ENCODE results near the gene NCAN. TPM values are rescaled to one million over a fixed set of nuclear protein-coding genes. Genes with fewer than 3 reads are reported as not detected.

The NCAN gene
- total RNA-seq, 4 donors from 2014 or later = 0.19 to 0.31 TPM; not detected in 2

- Histone ChIP-seq H3K4me3 (no peak overlapping the region), H3K27me3 (no peaks in the 10 kb centered on the region), H3K27ac (no peak overlapping the region), H3K4me1 (no peaks in the 10 kb centered on the region), H3K36me3 (peaks cover 0 to 100% of the 10 kb centered on the region in 2 donors), H3K9me3 (no peaks in the 10 kb centered on the region)
- no peak for ATAC-seq
- 90% methylated on average over 4 of the region's 10 CpGs; no CpG with 5 or more reads in 1 of the 2 donors for WGBS, 2 donors (ENCODE audit: low coverage in 1 of 2)
- TF ChIP-seq EP300 (IDR thresholded peaks at IDR 0.05) (no peak), POLR2AphosphoS5 (IDR thresholded peaks at IDR 0.05) (no peak), POLR2A (IDR thresholded peaks at IDR 0.05) (no peak)
- TF ChIP-seq, protein P1, sequence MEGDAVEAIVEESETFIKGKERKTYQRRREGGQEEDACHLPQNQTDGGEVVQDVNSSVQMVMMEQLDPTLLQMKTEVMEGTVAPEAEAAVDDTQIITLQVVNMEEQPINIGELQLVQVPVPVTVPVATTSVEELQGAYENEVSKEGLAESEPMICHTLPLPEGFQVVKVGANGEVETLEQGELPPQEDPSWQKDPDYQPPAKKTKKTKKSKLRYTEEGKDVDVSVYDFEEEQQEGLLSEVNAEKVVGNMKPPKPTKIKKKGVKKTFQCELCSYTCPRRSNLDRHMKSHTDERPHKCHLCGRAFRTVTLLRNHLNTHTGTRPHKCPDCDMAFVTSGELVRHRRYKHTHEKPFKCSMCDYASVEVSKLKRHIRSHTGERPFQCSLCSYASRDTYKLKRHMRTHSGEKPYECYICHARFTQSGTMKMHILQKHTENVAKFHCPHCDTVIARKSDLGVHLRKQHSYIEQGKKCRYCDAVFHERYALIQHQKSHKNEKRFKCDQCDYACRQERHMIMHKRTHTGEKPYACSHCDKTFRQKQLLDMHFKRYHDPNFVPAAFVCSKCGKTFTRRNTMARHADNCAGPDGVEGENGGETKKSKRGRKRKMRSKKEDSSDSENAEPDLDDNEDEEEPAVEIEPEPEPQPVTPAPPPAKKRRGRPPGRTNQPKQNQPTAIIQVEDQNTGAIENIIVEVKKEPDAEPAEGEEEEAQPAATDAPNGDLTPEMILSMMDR (IDR thresholded peaks at IDR 0.05) = no peak
These were observed 73.9 kb downstream of the NCAN start for GRCh38 chr19:19285686-19286085.

DNA sequence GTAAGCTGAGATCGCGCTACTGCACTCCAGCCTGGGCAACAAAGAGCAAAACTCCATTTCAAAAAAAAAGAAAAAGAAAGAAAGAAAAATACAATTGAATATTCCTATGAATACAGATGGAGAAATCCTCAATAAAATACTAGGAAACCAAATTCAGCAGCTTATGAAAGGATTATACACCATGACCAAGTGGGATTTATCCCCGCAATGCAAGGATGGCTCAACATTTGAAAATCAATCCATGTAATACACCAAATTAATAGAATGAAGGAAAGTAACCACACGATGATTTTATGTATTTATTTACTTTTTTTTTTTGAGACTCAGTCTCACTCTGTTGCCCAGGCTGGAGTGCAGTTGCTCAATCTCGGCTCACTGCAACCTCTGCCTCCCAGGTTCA is 80.8 kb downstream of the NCAN start:
- Histone ChIP-seq H3K36me3 (peaks cover 0 to 96% of the 10 kb centered on the region in 2 donors), H3K4me3 (no peak overlapping the region), H3K27ac (no peak overlapping the region), H3K27me3 (no peaks in the 10 kb centered on the region), H3K9me3 (peaks cover 0 to 9% (median 0%) of the 10 kb centered on the region in 3 donors), H3K4me1 (no peaks in the 10 kb centered on the region)
- 98 to 100% methylated on average over 5 of the region's 5 CpGs for WGBS, 2 donors (ENCODE audit: low coverage in 1 of 2)
- ATAC-seq = no peak
- TF ChIP-seq POLR2AphosphoS5 (IDR thresholded peaks at IDR 0.05) = no peak
- TF ChIP-seq EP300 (IDR thresholded peaks at IDR 0.05) = no peak
- no peak for TF ChIP-seq POLR2A (IDR thresholded peaks at IDR 0.05)
- TF ChIP-seq, protein P1 (IDR thresholded peaks at IDR 0.05) = no peak

DNA sequence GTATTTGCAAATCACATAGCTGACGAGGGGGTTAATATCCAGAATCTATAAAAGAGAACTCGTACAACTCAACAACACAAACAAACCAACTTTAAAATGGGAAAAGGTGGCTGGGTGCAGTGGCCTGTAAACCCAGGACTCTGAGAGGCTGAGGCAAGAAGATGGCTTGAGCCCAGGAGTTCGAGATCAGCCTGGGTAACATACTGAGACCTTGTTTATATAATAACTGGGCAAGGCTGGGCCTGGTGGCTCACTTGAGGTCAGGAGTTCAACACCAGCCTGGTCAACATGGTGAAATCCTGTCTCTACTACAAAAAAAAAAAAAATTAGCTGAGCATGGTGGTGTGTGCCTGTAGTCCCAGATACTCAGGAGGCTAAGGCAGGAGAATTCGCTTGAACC is 83.2 kb downstream of the NCAN start:
- ATAC-seq = no peak
- Histone ChIP-seq H3K4me3 (no peak overlapping the region), H3K4me1 (no peaks in the 10 kb centered on the region), H3K27me3 (no peaks in the 10 kb centered on the region), H3K27ac (no peak overlapping the region), H3K9me3 (peaks cover 0 to 9% (median 0%) of the 10 kb centered on the region in 3 donors), H3K36me3 (peaks cover 0 to 83% of the 10 kb centered on the region in 2 donors)
- WGBS, 2 donors (ENCODE audit: low coverage in 1 of 2) = 81 to 88% methylated on average over 4 of the region's 4 CpGs
- no peak for TF ChIP-seq POLR2A (IDR thresholded peaks at IDR 0.05)
- TF ChIP-seq POLR2AphosphoS5 (IDR thresholded peaks at IDR 0.05) = no peak
- TF ChIP-seq, protein P1 (IDR thresholded peaks at IDR 0.05) = no peak
- no peak for TF ChIP-seq EP300 (IDR thresholded peaks at IDR 0.05)

GRCh38 chr19:19296953-19297689 is 85.4 kb downstream of the NCAN start:
- Histone ChIP-seq H3K4me1 (no peaks in the 10 kb centered on the region), H3K4me3 (no peak overlapping the region), H3K27ac (no peak overlapping the region), H3K36me3 (peaks cover 0 to 85% of the 10 kb centered on the region in 2 donors), H3K9me3 (peaks cover 0 to 9% (median 0%) of the 10 kb centered on the region in 3 donors), H3K27me3 (no peaks in the 10 kb centered on the region)
- WGBS, 2 donors (ENCODE audit: low coverage in 1 of 2) = 82 to 100% methylated on average over 2 to 4 of the region's 19 CpGs
- no peak for ATAC-seq
- TF ChIP-seq POLR2A (IDR thresholded peaks at IDR 0.05) = no peak
- TF ChIP-seq POLR2AphosphoS5 (IDR thresholded peaks at IDR 0.05) = no peak
- TF ChIP-seq, protein P1 (IDR thresholded peaks at IDR 0.05) = no peak
- TF ChIP-seq EP300 (IDR thresholded peaks at IDR 0.05) = no peak

DNA sequence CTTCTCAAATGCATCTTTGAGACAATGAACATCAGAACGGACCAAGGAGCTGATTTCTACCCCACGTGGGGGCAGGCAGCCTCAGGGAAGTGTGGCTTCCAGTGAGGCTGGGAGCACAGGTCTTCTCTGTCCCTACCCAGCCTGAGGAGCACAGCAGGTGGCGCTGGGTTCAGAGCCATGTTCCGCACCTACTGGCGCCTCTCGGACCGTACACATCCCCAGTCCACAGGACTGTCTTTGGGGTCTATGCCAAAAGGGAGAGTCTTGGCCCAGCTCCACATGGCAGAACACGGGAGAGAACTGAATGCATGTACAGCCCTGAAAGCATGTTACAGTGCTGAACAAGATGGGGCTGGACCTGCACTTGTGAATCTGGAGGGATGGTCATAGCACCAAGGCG is 86.0 kb downstream of the NCAN start:
- no peak for ATAC-seq
- Histone ChIP-seq H3K4me3 (no peak overlapping the region), H3K9me3 (peaks cover 0 to 3% (median 0%) of the 10 kb centered on the region in 3 donors), H3K27me3 (no peaks in the 10 kb centered on the region), H3K4me1 (no peaks in the 10 kb centered on the region), H3K36me3 (peaks cover 0 to 85% of the 10 kb centered on the region in 2 donors), H3K27ac (no peak overlapping the region)
- 35% methylated on average over 5 of the region's 9 CpGs; no CpG with 5 or more reads in 1 of the 2 donors for WGBS, 2 donors (ENCODE audit: low coverage in 1 of 2)
- TF ChIP-seq POLR2AphosphoS5 (IDR thresholded peaks at IDR 0.05) = no peak
- TF ChIP-seq, protein P1 (IDR thresholded peaks at IDR 0.05) = peak in 1 of 4 experiments; percentile 9
